ENCODE measurements around the gene ENTPD1.
"Not testable (repeated sequence)": the region's sequence is repeated elsewhere in the genome, so short reads cannot be mapped to it uniquely, and the experiment has no call there.

The ENTPD1 gene

DNA sequence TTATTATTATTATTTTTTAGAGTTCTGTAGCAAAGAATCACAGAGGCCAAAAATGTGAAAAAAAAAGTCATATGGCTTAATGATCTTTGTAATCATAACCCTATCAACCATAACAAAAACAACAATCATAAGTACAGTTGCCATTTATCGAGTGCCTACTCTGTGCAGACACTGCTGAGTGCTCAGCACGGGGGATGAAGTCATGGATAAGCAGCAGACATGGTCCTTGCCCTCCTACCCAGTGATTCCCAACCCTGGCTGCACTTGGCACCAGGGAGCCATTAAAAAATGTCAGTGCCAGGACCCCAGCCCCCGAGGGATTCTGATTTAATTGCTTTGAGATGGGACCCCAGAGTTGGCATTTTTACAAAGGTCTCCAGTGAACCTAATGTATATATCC, 38.2 kb downstream of the ENTPD1 start:
- no peak for DNase-seq

DNA sequence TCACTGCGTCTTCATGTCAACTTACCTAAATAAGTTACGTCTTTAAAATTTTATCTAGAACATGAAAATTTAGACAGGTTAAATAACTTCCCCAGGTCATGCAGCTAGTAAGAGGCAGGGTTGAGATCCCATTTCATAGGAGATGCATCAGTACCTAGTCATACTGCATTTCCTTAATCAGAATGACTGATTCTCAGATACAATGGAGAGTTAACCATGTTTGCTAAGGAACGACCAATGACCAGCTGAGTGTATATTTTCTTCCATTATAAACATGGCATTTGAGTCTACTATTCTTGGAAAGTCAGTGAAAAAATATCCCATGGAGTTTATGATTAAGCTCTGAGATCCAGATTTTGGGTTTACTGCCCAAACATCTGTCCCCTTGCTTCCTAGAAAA, 39.6 kb downstream of the ENTPD1 start:
- DNase-seq, result no peak

DNA sequence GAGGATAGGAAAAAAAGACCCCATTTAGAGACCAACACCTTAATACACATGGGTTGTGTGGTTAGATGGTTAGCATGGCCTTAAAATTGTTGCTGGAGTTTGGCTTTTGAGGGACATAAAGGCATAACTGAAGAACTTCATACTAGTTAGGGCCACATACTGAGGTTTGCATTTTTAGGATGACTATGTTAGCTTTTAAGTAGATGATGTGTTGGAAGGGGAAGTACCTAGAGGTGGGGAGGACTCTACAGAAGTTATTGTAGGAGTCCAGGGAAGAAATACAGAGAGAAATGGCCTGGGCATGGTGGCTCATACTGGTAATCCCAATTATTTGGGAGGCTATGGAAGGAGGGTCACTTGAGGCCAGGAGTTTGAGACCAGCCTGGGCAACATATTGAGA, 40.5 kb downstream of the ENTPD1 start:
- DNase-seq, result no peak

- no peak for DNase-seq
These were observed 42.3 kb downstream of the ENTPD1 start for GRCh38 chr10:95798096-95798855.

DNA sequence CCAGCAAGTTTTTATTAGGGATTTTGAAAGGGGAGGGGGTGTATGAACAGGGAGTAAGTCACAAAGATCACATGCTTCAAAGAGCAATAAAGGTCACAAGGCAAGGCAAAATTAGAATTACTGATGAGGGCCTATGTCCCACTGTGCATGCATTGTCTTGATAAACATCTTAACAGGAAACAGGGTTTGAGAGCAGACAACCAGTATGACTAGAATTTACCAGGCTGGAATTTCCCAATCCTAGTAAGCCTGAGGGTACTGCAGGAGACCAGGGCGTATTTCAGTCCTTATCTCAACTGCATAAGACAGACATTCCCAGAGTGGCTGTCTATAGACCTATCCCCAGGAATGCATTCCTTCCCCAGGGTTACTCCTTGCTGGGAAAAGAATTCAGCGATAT, 44.3 kb downstream of the ENTPD1 start:
- DNase-seq, result not testable (repeated sequence)

GRCh38 chr10:95806687-95807380, 50.9 kb downstream of the ENTPD1 start:
- DNase-seq, result not testable (repeated sequence)

DNA sequence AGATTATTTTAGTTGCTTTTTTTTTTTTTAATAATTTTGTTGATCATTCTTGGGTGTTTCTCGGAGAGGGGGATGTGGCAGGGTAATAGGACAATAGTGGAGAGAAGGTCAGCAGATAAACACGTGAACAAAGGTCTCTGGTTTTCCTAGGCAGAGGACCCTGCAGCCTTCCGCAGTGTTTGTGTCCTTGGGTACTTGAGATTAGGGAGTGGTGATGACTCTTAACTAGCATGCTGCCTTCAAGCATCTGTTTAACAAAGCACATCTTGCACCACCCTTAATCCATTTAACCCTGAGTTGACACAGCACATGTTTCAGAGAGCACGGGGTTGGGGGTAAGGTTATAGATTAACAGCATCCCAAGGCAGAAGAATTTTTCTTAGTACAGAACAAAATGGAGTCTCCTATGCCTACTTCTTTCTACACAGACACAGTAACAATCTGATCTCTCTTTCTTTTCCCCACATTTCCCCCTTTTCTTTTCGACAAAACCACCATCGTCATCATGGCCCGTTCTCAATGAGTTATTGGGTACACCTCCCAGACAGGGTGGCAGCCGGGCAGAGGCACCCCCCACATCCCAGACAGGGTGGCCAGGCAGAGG, 52.8 kb downstream of the ENTPD1 start:
- not testable (repeated sequence) for DNase-seq

DNA sequence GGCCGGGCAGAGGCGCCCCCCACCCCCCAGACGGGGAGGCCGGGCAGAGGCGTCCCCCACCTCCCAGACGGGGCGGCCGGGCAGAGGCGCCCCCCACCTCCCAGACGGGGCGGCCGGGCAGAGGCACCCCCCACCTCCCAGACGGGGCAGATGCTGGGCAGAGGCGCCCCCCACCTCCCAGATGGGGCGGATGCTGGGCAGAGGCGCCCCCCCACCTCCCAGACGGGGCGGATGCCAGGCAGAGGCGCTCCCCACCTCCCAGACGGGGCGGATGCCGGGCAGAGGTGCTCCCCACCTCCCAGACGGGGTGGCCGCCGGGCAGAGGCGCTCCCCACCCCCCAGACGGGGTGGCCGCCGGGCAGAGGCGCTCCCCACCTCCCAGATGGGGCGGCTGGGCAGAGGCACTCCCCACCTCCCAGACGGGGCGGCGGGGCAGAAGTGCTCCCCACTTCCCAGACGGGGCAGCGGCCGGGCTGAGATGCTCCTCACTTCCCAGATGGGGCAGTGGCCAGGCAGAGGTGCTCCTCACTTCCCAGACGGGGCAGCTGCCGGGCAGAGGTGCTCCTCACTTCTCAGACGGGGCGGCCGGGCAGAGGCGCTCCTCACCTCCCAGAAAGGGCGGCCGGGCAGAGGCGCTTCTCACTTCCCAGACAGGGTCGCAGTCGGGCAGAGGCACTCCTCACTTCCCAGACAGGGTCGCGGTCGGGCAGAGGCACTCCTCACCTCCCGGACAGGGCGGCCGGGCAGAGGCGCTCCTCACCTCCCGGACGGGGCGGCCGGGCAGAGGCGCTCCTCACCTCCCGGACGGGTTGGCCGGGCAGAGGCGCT, 53.6 kb downstream of the ENTPD1 start:
- no peak for DNase-seq

DNA sequence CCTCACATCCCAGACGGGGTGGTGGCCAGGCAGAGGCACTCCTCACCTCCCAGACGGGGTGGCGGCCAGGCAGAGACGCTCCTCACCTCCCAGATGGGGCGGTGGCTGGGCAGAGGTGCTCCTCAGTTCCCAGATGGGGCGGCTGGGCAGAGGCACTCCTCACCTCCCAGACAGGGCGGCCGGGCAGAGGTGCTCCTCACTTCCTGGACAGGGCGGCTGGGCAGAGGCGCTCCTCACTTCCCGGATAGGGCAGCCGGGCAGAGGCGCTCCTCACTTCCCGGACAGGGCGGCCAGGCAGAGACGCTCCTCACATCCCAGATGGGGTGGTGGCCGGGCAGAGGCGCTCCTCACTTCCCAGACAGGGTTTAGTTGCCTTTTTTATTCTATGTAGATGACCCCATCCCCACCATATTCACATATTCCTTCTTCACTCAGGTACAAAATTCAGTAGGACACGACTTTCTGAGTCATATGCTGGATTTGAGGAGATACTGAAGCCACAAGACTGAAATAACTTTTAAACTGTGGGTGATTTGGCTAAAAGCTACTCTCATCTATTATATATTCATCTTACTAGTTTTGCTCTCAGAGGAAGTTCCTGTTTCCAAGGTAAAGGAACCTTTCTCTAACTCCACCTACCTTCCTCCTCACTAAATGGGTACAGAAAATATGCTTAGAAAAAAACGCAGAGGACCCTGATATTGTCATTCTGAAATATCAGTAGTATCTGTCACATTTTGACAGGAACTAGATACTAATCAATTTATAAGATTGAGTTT, 54.4 kb downstream of the ENTPD1 start:
- DNase-seq, result no peak

DNA sequence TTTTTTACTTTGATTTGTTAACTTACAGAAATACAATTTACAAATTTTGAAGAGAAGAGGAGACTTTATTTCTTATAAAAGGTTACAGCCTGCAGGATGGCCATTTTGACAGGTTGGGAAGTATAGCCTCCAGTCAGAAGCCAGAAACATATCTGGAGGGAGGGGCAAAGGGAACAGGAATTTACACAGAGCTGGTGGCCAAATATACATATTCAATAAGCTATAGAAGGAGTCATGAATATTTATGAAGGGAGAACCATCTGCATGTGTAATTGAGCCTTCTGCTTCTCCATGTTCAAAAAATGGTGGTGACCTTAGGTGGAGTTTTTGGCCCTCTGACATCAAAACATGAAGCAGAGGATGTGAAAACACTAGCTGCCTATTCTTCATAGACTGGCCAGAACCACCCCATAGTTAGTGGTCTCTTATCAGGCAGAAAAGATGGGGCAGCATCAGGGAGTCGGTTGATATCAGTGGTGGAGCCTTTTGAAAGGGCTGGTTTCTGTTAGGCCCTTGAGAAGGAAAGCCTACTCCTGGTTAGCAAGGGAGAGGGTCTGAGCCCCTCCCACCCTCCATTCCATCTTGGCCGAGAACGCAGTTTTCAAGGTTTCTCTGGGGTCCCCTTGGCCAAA, 57.2 kb downstream of the ENTPD1 start:
- no peak for DNase-seq

- peak in 4 of 56 donors; percentile 7 to 30 (median 14) for DNase-seq
These were observed 58.2 kb downstream of the ENTPD1 start for GRCh38 chr10:95814011-95814727.

DNA sequence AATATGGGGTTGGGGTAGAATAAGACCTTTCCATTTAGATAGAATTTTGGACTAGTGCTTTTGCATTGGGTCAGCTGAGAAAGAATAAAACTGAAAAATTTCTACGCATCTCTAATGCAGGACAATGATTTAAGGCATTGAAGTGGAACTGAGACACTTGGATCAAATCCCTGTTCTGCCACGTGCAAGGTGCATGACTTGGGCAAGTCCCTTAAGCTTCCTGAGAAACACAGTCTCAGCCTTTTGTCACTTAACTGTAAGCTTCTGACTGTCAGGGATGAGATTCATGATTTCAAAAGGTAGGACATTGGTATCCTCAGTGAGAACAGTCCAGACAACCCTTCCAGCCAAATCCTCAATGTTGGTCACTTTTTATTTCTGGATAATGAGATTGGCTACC, 59.2 kb downstream of the ENTPD1 start:
- peak in 2 of 56 donors; percentile 5 to 23 for DNase-seq

DNA sequence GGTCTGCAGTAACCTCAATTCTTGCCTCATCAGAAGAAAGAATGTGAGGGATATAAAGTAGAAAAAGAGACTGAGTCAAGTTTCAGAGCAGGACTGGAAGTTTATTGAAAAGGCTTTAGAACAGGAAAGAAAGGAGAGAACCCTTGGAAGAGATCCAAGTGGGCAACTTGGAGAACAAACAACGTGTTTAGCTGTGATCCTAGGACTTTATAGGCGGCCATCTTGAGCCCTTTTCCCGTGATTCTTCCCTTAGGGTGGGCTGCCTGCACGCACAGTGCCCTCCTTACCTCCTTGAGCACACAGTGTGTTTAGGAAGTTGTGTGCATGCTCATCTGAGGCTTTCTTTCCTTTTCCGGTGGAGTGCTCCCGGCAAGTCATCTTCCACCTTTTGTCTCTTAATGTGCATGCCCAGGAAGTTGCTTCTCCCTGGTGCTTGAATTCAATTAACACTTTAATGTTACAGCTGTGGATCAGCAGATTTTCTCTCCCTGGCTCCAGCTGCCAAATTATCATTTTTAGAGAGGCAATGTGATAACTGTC, 59.8 kb downstream of the ENTPD1 start:
- DNase-seq, result no peak

GRCh38 chr10:95818010-95818409, 62.0 kb downstream of the ENTPD1 start:
- DNase-seq, result no peak

DNA sequence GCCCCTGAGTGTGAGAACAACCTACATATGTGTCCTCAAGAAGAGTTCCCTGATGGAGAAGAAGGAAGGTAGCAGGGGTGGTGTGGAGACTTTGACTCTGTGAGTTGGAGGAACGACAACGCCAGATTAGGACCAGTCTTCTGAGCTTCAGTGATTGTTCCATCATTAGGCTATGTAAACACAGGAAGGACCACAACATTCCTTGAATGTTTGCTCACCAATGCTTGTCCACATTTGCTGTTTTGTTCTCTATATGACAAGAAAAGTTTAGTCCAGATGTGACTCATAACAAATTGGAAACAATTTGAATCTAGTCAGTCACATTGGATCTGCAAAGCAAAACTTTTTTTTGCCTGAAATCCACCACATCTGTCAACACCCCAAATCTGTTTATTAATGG, 62.7 kb downstream of the ENTPD1 start:
- no peak for DNase-seq

DNA sequence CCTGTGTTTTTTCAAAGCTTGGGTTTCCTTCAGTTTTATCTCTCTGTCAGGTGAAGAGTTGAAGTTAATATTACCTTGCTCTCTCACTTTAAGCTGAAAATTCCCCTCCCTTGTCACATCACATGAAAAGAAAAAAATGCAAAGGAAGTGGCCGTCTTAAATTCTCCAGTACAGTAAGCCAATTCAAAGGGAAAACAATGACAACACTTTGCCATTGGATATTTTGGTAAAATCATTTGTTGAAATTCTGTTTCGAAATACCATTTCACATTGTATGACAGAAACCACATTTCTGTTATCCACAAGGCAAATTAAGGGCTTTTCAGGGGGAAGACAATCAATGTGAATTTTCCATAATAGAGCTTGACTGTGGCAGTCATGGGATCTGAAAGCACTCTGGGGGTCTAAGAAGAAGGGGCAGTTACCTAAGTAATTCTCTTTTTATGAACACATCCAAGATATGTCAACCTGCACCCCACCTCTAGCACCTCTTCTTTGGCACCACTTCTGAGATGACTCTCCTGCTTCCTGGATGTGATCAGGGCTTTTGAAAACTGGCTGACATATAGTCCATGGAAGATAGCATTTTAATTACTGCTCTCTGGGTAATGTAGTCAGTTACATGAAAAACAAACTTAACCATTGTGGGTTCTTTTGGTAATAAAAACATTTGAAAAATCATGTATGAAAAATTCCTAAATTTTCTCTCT, 63.8 kb downstream of the ENTPD1 start:
- no peak for DNase-seq

- DNase-seq, result no peak
These were observed 64.4 kb downstream of the ENTPD1 start for GRCh38 chr10:95820363-95820762.

- DNase-seq, result no peak
These were observed 65.8 kb downstream of the ENTPD1 start for GRCh38 chr10:95821720-95822119.

DNA sequence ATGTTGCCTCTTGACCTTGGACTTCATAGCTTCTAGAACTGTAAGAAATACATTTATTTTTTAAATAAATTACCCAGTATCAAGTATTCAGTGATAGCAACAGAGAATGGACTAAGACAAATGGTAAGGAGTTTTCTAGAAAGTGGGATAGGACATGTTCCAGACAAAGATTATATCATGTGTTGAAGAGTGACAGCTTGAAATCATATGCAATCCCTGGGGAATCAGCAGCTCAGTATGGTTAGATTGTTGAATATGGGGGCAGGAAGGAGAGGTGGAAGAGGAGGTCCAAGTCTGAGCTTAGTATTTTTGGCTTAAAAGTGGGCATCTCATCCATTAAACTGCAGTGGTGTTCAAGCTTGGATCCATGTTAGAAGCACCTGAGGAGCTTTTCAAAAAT, 74.1 kb downstream of the ENTPD1 start:
- no peak for DNase-seq

Data from nucleus accumbens (tissue), 56 donors.